ENCODE results near the gene AHSG.
"Not testable (repeated sequence)": the region's sequence is repeated elsewhere in the genome, so short reads cannot be mapped to it uniquely, and the experiment has no call there.

The AHSG gene

GRCh38 chr3:186612721-186613636 is at the start of gene AHSG:
AHSG (plus strand) TSS chr3:186613060; CDS start chr3:186613142, 82 bp downstream.
- DNase-seq: no peak

- DNase-seq: no peak
Observed at GRCh38 chr3:186564586-186564985, 48.3 kb upstream of the AHSG start.

- no peak for DNase-seq
Observed at GRCh38 chr3:186566772-186567071, 46.1 kb upstream of the AHSG start.

- no peak for DNase-seq
Observed at GRCh38 chr3:186567072-186567921, 45.6 kb upstream of the AHSG start, which contains the start of gene TBCCD1. TBCCD1 (minus strand) TSS chr3:186567339; CDS start chr3:186564329, 3,010 bp downstream.

- not testable (repeated sequence) for DNase-seq
Observed at GRCh38 chr3:186569361-186569760, 43.5 kb upstream of the AHSG start.

GRCh38 chr3:186569779-186570095 is 43.1 kb upstream of the AHSG start:
- DNase-seq: no peak

- DNase-seq: peak; percentile 98
Observed at GRCh38 chr3:186570096-186570940, 42.5 kb upstream of the AHSG start, which contains the start of gene DNAJB11. DNAJB11 (plus strand) TSS chr3:186570720; CDS start chr3:186570898, 178 bp downstream.

- no peak for DNase-seq
Observed at GRCh38 chr3:186570941-186571643, 41.8 kb upstream of the AHSG start.

- DNase-seq: no peak
Observed at GRCh38 chr3:186571644-186572013, 41.2 kb upstream of the AHSG start.

GRCh38 chr3:186577521-186577920 is 35.3 kb upstream of the AHSG start:
- DNase-seq: no peak

GRCh38 chr3:186580785-186581184 is 32.1 kb upstream of the AHSG start:
- no peak for DNase-seq

GRCh38 chr3:186582541-186582940 is 30.3 kb upstream of the AHSG start:
- no peak for DNase-seq

- no peak for DNase-seq
Observed at GRCh38 chr3:186583831-186584230, 29.0 kb upstream of the AHSG start.

- DNase-seq: not testable (repeated sequence)
Observed at GRCh38 chr3:186586245-186586644, 26.6 kb upstream of the AHSG start.

GRCh38 chr3:186587183-186587582 is 25.7 kb upstream of the AHSG start:
- no peak for DNase-seq

GRCh38 chr3:186588632-186589031 is 24.2 kb upstream of the AHSG start:
- no peak for DNase-seq

GRCh38 chr3:186589121-186589520 is 23.7 kb upstream of the AHSG start:
- DNase-seq: no peak

GRCh38 chr3:186589856-186590579 is 22.8 kb upstream of the AHSG start:
- DNase-seq: no peak

GRCh38 chr3:186590580-186591295 is 22.1 kb upstream of the AHSG start:
- DNase-seq: no peak

- no peak for DNase-seq
Observed at GRCh38 chr3:186592682-186593081, 20.2 kb upstream of the AHSG start.

GRCh38 chr3:186593862-186594261 is 19.0 kb upstream of the AHSG start:
- no peak for DNase-seq
